GM04503 (cell line): ENCODE measurements around the gene ENOX1.
"Not testable (repeated sequence)": the region's sequence is repeated elsewhere in the genome, so short reads cannot be mapped to it uniquely, and the experiment has no call there.

Source experiments
- DNase-seq: peaks from one replicate; pipeline ENCODE4 v3.0.0-alpha.2; 2012; ENCODE audit warnings: low read depth

Gene ENOX1

GRCh38 chr13:43203781-43204180 lies 583.0 kb downstream of the ENOX1 start:
- DNase-seq, result no peak

GRCh38 chr13:43200736-43201135 lies 586.0 kb downstream of the ENOX1 start:
- DNase-seq, result no peak

GRCh38 chr13:43200307-43200706 lies 586.5 kb downstream of the ENOX1 start:
- DNase-seq, result no peak

- no peak for DNase-seq
Observed at GRCh38 chr13:43196750-43197370, 589.9 kb downstream of the ENOX1 start.

- DNase-seq, result no peak
Observed at GRCh38 chr13:43196086-43196621, 590.6 kb downstream of the ENOX1 start.

GRCh38 chr13:43195551-43195950 lies 591.2 kb downstream of the ENOX1 start:
- no peak for DNase-seq

GRCh38 chr13:43195112-43195511 lies 591.7 kb downstream of the ENOX1 start:
- DNase-seq, result no peak

- DNase-seq, result no peak
Observed at GRCh38 chr13:43193789-43194420, 592.9 kb downstream of the ENOX1 start.

GRCh38 chr13:43191546-43191945 lies 595.2 kb downstream of the ENOX1 start:
- DNase-seq, result no peak

- no peak for DNase-seq
Observed at GRCh38 chr13:43185226-43185625, 601.5 kb downstream of the ENOX1 start.

GRCh38 chr13:43180837-43181236 lies 605.9 kb downstream of the ENOX1 start:
- DNase-seq, result no peak

- DNase-seq, result no peak
Observed at GRCh38 chr13:43180036-43180660, 606.6 kb downstream of the ENOX1 start.

- no peak for DNase-seq
Observed at GRCh38 chr13:43171489-43171888, 615.3 kb downstream of the ENOX1 start.

- no peak for DNase-seq
Observed at GRCh38 chr13:43170506-43170905, 616.3 kb downstream of the ENOX1 start.

GRCh38 chr13:43168434-43168833 lies 618.3 kb downstream of the ENOX1 start:
- not testable (repeated sequence) for DNase-seq

GRCh38 chr13:43167731-43168130 lies 619.0 kb downstream of the ENOX1 start:
- no peak for DNase-seq

GRCh38 chr13:43166644-43167457 lies 619.9 kb downstream of the ENOX1 start:
- DNase-seq, result no peak
